Lung microvascular endothelial cell (primary cell): ENCODE measurements around the gene AZI2. TPM values are rescaled to one million over a fixed set of nuclear protein-coding genes. Genes with fewer than 3 reads are reported as not detected.

Experiments used
- DNase-seq, 2 donors: peaks; one replicate each; pipeline versions ENCODE4 v3.0.0 to v3.0.0-alpha.2; 2010; ENCODE audit warnings: low read depth in 2 of 2
- total RNA-seq: library from RNA; depleted of rRNA; stranded (reverse); fragments of >200 nt; gene quantifications from 2 replicates; pipeline ENCODE4 v1.2.1, GENCODE V29; 2014

AZI2 gene, protein sequence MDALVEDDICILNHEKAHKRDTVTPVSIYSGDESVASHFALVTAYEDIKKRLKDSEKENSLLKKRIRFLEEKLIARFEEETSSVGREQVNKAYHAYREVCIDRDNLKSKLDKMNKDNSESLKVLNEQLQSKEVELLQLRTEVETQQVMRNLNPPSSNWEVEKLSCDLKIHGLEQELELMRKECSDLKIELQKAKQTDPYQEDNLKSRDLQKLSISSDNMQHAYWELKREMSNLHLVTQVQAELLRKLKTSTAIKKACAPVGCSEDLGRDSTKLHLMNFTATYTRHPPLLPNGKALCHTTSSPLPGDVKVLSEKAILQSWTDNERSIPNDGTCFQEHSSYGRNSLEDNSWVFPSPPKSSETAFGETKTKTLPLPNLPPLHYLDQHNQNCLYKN
- total RNA-seq = 22.6 and 28.3 TPM in 2 replicates

DNA sequence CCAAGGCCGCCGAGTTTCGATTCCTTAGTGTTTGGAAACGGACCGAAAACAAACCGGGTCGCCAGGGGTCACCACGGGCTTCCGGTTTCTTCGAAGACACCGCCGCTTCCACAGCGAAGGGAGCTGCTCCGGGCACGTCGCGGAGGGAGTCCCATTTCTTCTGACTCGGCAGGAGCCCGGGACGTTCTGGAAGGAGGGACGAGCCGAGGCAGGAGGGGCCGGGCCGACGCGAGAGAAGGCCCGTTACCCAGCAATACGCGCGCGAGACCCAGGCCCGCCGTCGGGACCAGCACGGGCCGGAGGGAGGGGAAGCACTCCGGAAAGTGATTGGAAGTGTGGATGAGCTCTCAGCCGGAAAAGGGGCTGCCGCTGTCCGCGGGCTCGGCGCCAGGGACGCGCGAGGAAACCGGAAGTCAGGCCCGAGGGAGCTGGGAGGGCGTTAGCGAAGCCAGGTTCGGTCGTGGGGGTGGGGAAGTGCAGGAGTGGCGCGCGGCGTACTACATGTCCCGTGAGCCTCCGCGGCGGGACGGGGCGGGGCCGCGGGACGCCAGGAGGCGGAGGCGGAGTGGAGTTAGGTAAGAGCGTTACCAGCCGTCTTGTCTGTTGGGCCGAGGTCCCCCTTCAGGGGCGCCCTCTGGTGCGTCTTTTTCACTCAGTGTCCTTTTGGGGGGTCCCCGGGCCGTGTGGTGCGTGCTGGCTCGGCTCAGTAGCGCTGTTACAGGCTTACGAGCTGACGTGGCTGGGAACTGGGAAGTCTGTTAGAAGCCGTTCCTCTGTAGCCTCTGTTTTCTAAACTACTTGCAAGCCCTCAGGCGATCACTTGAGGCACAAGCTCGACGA, at the start of gene AZI2, which contains the start of gene ZCWPW2:
Gene AZI2, minus strand, starts transcription at position 196 of the 840 bp plus-strand sequence. CDS start 8,207 bp downstream, outside the sequence.
Gene ZCWPW2, plus strand, starts transcription at position 93 of the 840 bp plus-strand sequence. CDS start 64,348 bp downstream, outside the sequence.
- peak; percentile 96 to 97 for DNase-seq

DNA sequence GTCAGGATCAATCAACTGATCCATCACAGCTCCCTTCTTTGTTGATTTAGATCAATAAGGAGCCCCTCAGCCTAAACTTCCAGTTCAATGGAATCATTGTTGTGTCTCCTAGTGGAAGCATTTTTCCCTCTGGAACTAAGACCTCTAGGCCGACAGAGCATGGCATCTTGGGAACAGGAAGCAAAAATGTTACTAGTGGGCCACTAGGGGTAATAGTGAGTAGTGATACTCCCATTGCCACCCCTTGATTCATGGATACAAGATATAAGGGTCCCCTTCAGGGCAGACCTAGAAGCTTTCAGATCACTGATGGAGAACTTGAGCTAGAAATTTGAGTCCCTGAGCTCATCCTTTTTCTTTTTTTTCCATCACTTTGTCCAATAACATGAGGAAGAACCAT, 40.4 kb upstream of the AZI2 start:
- DNase-seq = no peak

DNA sequence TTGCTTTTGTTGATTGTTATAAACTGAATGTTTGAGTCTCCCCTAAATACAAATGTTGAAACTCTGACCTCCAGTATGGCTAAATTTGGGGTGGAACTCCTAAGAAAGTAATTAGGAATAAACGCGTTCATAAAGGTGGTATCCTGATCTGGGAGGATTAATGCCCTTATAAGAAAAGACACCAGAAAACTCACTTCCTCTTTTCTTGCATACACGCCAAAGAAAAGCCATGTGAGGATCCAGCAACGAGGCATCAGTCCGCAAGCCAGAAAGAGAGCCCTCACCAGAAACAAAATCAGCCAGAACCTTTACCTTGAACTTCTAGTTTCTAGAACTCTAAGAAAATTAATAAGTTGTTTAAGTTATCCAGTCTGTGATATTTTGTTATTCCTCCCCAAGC, 37.4 kb upstream of the AZI2 start:
- no peak for DNase-seq

DNA sequence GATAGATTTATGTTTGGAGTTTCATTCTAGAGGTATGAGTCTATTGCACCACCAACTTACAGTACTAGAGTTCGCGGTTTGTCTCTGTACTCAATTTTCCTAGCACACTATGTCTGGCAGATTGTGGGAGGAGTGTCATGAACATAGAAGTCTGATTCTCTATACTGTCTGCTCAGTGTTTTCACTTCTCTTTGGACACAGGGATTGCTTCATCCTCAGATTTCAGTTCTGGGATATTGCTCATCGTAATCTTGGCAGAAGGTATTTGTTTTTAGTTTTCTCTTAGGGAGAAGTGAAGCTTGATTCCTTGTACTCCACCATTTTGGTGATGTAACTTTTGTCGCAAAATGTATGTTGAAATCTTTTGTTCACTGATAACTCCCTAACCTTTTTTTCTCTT, 27.8 kb upstream of the AZI2 start:
- DNase-seq = no peak

DNA sequence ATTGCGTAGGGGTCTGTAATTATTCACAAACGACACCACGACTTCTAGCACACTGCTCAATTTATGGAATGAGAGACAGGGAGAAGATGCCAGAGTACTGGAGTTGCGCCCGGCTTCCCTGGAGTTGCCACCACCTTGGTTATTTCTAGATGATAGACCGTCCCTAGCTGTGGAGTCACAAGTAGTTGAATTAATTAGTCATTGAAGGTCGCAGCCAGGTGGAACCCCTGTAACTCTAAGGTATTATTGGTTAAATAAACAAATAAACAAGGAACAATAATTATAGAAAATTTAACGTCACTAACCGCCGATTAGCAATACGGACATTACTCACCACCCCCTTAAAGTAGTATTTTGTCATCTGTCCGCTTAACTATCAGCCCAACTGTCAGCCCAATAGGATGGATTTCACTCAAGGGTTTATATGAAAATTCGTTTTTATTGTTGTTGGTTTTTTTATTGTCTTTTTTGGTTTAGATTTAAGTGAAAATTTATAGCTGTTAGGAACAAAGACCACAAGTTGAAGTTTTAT, 911 bp upstream of the AZI2 start:
- peak; percentile 26 to 47 for DNase-seq

DNA sequence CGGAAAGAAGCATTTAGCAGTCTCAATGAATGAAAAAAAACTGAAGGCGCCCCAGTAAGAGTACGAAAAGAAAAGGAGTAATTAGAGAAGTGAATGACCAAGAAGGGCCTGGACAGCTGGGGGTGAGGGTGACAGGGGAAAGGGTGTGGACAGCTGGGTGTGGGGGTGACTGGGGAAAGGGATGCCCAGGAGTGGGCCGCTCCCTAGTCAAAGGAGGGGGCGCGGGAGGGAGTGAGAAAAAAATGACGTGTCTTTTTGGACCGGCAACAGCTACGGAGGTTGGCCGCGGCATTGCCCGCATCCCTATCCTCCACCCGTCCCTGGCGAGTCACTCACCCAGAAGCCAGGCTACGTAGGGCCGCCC, 377 bp downstream of the AZI2 start:
- DNase-seq = peak in 1 of 2 donors; percentile 77

DNA sequence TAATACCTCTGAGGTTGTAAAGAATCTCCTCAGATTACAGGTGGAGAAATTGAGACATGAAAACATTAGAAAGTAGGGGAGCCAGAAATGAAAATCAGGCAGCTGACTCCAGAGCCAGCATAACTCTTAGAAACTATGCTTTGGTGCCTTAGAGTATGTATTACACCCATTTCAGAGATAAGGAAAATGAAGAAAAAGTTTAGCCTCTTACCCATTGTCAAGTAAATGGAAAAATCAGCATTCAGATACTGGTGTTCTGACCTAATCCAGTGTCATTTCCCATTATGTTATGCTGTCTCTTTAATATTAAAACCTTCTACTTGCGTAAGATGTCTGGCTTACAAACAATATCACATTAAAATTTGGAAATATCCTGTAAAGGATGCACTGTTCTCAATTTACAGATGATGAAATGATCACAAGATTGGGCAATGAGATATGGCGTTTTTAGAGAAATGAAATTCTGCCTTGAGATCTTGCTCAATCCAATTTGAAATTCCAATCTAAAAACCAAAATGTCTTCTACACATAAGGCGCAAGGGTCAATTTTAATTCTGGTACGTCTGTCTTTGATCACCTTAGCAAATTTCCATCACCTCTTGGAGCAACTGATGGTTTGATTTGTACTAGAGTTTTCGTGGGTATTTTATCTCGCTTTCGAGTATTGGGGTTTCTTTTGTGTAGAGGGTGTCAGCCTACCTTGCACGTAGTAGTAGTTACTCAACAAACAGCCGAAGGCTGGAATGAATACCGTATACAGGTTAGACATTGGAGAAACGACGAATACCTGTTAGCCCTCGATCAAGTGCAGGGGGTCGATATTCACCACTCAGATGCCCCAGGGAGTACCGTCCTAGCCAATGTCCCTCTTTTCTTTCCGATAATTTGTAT, 1.0 kb downstream of the AZI2 start:
- peak; percentile 1 to 7 for DNase-seq

DNA sequence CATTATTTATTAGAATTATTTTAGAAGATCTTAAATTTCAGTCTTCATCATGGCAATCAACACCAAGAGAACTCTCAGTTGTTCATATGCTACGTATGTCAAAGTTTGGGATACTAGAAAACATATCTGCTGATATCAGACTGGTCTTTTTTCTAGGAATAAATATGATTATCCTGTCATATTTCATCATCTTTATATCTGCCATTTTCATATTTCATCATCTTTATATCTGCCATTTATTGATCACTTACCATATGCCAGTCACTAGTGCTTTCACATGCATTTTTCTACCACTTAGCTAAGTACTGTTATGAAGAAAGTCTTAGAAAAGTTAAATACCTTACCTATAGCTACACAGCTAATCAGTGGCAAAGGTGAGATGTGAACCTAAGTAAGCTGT, 2.9 kb downstream of the AZI2 start:
- no peak for DNase-seq

DNA sequence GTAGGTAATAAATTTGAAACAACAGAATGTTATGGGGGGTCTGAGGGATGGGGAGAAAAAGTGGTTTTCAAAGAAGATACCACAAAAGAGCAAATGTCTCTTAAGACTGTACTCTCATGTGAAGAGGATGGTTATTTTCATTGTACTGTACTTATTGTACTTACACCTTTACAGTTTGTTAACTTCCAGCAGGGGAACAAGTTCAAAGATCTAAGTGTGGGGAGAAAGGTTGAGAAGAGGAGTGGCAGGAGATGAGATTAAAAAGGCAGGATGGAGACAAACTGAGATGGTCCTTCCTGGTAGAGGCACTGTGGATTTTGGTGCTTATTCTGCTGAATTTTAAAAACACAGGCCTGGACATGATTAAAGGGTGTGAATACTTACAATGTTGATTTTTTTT, 5.5 kb downstream of the AZI2 start:
- DNase-seq = no peak

DNA sequence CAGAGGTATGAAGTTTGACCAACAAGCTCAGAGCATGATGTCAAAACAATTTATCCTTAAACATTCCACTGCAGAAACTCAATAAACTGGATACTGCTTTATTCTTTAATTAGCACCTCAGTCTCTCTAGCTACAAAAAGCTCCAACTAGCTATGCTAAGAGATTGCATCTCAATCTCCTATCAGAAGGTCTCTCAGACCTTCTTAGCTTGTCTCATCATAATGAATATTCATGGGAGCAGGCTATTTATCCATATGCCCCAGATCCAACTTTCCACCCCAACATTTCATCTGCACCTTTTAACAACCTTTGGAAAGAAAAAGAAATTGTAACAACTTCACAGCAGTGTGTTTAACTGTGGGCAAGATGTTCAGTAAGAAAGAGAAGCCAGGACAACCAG, 11.4 kb downstream of the AZI2 start:
- no peak for DNase-seq

DNA sequence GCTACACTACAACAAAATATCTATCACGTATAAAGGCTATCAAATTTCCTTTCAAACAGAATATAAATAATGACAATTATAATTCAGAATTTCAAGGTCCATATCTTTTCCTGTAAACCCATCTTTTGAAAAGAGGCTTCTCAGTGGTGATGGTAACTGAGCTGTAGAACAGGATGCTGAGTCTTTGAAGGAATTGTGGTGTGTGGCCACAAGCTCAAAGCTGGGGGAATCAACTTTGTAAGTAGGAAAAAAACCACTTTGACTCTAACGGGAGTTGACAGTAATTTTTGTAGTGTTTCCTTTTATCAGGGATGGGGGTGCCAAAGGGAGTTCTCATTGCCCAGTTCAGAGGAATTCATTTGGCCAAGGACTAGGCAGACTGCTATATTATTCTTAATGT, 13.4 kb downstream of the AZI2 start:
- no peak for DNase-seq

DNA sequence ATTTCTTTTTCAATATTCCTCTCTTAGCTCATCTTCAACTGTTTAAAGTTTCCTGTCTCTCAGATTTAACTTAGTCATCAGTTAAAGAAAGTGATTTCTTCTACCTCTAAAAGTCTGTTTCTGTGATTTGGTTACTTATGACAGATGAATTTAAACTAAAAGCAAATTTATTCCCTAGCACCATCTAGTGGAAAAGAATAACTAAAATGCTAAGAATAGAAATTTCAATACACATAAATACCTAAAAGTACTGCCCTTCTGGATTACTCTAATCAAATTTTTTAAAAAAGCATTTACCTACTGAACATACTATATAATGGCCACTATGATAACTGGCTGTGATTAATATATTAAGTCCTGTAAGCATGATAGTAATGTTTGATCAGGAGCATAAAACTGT, 14.1 kb downstream of the AZI2 start:
- DNase-seq = peak; percentile 10 to 17

DNA sequence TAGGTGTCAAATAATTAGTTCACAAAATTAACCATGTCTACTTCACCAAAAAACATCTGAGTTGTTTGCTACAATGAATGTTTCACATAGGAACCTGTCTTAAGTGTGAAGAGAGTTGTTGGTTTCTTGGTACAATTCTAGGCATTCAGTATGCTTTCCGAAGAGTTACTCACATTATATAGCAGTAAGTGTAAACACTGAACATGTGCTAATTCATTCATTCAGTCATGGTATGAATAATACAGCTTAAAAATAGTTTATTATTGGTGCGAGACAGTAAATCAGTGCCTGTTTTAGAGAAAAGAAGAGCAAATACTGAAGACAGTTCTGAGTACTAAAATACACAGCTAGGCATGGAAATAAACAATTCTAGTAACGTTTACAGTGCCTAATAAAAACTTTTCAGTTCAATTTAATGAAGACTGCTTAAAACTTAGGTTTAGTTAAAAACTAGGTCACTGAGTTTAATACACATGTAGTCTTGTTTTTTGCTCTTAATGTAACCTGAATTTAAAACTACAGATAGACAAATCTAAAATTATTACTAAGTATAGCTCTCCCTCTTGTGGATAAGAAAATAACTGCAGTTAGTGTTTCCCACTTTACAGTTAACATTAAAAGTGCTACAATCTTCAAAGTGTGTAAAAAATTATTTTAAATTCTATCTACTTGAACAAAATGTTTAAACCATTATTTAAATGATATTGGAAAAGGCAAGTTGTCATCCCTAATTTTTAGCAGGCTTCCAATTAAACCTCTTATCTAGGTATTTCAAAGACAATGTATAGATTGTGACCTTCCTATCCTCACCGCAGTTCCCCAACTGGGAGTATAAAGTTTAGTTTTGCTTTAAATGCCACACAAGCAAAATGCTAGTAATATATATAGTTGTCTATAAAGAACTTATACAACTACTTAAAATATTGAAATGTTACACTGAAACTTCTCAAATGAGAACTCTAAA, 20.2 kb downstream of the AZI2 start:
- peak; percentile 36 to 55 for DNase-seq

DNA sequence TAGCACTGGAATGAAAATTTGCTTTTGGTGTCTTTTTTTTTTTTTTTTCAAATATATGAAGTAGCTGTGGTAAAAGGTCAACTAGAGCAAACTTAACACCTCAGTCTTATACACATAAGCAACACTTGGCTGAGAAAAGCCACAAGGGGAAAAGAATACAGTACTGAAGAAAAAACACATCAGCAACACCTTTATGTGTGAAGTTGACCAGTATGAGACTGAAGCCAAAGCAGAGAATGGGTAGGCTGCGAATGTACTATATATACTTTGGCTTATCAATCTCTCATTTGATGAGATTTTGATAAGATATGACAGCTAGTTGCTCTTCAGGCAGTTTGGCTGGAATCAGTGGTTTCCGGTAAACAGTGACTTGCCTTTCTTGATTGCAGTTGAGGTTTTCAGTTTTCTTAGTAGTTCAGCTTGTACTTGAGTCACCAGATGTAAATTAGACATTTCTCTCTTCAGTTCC, 22.1 kb downstream of the AZI2 start:
- DNase-seq = no peak

DNA sequence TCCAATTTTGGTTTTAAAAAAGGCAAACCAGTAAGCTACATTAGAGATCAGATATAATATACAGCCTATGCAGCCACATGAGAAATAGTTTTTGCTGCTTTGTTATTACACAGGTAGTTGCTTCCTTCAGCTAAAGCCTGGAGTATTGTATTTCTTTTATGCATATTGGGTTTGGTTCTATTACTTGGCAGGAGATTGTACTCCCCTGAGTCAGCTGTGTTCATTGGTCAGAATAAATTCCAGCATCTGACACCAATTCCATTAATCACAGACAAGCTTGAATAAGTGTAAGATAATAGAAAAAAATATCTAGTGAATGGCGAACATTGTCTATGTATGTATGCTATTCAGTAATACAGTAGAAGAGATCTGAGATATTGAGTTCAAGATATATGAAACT, 26.2 kb downstream of the AZI2 start:
- no peak for DNase-seq

DNA sequence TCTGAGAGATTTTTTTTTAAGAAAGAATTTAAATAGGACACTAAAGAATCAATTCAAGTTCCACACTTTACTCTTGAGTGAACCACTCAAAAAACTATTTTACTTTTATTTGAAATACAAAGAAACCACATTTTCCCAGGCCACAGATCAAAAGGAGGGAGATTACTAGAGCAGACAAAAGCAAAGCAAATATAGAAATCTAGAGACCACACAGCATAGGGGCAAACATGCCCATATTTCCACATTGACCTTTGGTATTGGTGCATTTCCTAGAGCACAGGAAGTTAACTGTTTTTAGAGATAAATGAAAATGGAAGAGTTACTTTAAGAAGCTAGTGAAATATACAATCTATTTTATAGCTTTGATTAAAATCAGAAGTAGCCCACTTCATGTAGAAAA, 27.6 kb downstream of the AZI2 start:
- DNase-seq = no peak

DNA sequence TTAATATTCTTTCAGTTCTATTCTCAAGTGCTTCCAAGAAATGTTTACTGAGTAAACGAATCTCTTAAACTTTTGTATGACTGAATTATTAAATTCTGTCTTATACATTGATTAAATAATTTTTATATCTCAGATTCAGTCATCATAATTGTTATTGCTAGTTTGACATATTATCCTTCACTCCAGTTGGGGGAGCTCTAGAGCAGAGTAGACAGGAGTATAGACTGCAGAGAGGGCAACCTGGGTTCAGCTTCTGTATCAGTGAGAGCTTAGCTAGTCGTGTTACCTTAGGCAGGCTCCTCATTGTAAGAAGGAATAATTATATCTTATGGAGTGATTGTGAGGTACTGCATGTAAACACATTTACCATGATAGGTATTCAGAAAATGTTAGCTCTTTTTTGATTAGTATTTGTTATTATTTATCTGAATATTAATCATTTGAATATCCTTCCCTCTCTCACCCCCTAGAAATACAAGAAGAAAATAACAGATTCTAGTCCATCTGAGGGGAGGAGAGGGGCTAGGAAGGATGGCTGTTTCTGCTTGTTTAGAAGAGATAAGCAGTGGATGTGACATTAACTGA, 31.1 kb downstream of the AZI2 start:
- peak; percentile 54 to 65 for DNase-seq

DNA sequence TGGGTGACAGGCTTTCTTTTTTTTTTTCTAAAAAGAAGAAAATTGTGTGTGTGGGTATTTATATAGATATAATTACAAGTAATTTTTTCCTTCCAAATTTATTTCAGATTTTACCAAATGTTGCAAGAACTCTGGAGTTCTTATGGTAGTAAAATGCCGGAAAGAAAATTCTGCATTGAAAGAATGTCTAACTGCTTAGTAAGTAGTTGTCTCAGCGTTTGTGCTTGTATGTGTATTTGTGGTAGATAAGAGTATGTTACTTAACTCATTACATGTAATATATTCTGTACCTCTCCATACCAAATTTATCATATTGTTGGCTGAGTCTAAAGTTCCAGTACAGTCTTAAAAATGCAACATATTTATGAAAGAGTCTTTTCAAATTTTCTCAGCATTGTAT, 32.4 kb downstream of the AZI2 start:
- DNase-seq = no peak

DNA sequence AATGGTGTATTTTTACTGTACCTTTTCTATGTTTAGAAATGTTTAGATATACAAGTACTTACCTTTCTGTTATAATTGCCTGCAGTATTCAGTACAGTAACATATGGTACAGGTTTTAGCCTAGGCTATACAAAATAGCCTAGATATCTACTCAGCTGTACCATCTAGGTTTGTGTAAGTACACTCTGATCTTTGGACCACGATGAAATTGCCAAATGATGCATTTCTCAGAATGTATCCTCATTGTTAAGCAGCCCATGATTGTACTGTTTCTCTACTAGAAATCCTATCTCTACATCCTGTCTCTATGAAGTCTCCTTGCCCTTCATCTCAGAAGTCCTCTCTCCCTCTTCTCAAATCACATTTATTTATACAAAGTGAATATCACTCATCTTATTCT, 32.9 kb downstream of the AZI2 start:
- no peak for DNase-seq

DNA sequence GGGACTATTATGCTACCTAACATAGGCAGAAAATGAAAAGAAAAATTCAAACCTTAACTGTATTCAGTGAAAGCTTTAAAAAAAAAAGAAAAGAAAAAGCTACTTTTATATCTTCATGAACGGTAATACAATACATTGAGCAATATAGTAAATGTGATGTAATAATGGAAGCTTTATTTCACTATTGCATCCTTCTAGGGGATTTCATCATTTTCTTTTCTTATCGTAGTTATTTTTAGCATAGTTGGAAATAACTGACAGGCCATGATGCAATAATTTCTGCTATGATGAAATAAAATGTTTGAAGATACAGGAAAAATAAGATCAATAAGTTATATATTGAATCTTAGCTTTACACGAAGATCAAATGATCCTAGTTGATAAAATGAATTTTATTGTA, 40.4 kb downstream of the AZI2 start:
- no peak for DNase-seq
